PC-3 (cell line): Measurements from ENCODE around the gene WNK2.

ENCODE experiments used
- CTCF ChIP-seq: fragments of 300-600 bp; sonication (generic); conservative IDR thresholded peaks from 2 replicates; pipeline ENCODE4 v1.5.1; 2017; ENCODE audit warnings: antibody characterized with exemption, low read depth, mild to moderate bottlenecking, low read length
- EZH2 ChIP-seq: fragments of 300-600 bp; sonication (generic); IDR thresholded peaks from one replicate; pipeline ENCODE4 v1.6.1; 2017; ENCODE audit warnings: antibody characterized with exemption, mild to moderate bottlenecking, low read length; ENCODE audit not compliant: unreplicated experiment
- EZH2phosphoT487 ChIP-seq: fragments of 300-600 bp; sonication (generic); IDR thresholded peaks from 2 replicates; pipeline ENCODE4 v1.6.1; 2018; ENCODE audit warnings: mild to moderate bottlenecking, antibody characterized with exemption, low read length, borderline replicate concordance

GRCh38 chr9:93248386-93249040, 64.6 kb downstream of the WNK2 start:
- TF ChIP-seq CTCF (no peak), EZH2phosphoT487 (no peak), EZH2 (no peak)
